Vagina (tissue), 2 donors: Measurements from ENCODE around the gene INTS3. TPM values are rescaled to one million over a fixed set of nuclear protein-coding genes. Genes with fewer than 3 reads are reported as not detected.

Source experiments
- DNase-seq, 2 donors: peaks; one replicate each; pipeline ENCODE4 v3.0.0-alpha.2; 2017; ENCODE audit errors: extremely low spot score in 2 of 2
- H3K27ac ChIP-seq: fragments of 200-600 bp; sonication (generic); one replicate; pipeline ENCODE4 v1.5.1; 2019
- H3K27me3 ChIP-seq: fragments of 200-600 bp; sonication (generic); one replicate; pipeline ENCODE4 v1.5.1; 2019
- H3K36me3 ChIP-seq, 2 donors: fragments of 200-600 bp; sonication (generic); one replicate each; pipeline ENCODE4 v1.5.1; 2017 to 2019
- H3K4me1 ChIP-seq: fragments of 200-600 bp; sonication (generic); one replicate; pipeline ENCODE4 v1.5.1; 2019
- H3K4me3 ChIP-seq, 2 donors: fragments of 200-600 bp; sonication (generic); 1 replicate in 1 of 2; 2 replicates in 1 of 2; pipeline ENCODE4 v1.5.1; 2016 to 2019
- H3K9me3 ChIP-seq: fragments of 200-600 bp; sonication (generic); one replicate; pipeline ENCODE4 v1.5.1; 2019
- CTCF ChIP-seq, 3 experiments: fragments of 450-650 bp in 2 of 3; fragments of 200-600 bp in 1 of 3; sonication (generic) in 1 of 3; IDR thresholded peaks; one replicate each; pipeline ENCODE4 v1.5.1; 2017 to 2019; ENCODE audit warnings: antibody characterized with exemption in 3 of 3, mild to moderate bottlenecking in 2 of 3, moderate library complexity in 2 of 3
- POLR2A ChIP-seq, 2 donors: fragments of 450-650 bp; IDR thresholded peaks; one replicate each; pipeline ENCODE4 v1.6.1; 2017; ENCODE audit warnings: antibody characterized with exemption in 2 of 2, mild to moderate bottlenecking in 2 of 2, moderate library complexity in 2 of 2
- POLR2AphosphoS5 ChIP-seq, 2 donors: sonication (generic); formaldehyde crosslinking; IDR thresholded peaks; one replicate each; pipeline ENCODE4 v1.9.0; 2017; ENCODE audit warnings: antibody characterized with exemption in 2 of 2, mild to moderate bottlenecking in 2 of 2, low read depth in 1 of 2; ENCODE audit not compliant: insufficient read depth in 1 of 2
- intact Hi-C: fragments of 100-400 bp; cut with DNase I; formaldehyde crosslinking; loops from one replicate; pipeline ENCODE4 v1.15.1; 2023
- total RNA-seq: library from RNA; depleted of rRNA; stranded (reverse); fragments of >200 nt; gene quantifications from one replicate; pipeline ENCODE4 v1.2.3, GENCODE V29; 2016

Gene INTS3
- total RNA-seq, 1 donor from 2014 or later: 45.9 TPM

- Histone ChIP-seq H3K4me1 (peaks cover 31% of the 10 kb centered on the region), H3K36me3 (peaks cover 0 to 45% of the 10 kb centered on the region in 2 donors), H3K27me3 (no peaks in the 10 kb centered on the region), H3K4me3 (no peak overlapping the region), H3K27ac (peak overlapping the region; percentile 76), H3K9me3 (no peaks in the 10 kb centered on the region)
- peak in 1 of 2 donors; percentile 94 for DNase-seq
- intact Hi-C loops: loop anchor here (5.0 kb wide), 1 partner anchor 72 kb away; the partner anchor contains the start of gene NPR1
- peak; percentile 78 to 94 (median 79) for TF ChIP-seq CTCF (IDR thresholded peaks at IDR 0.05)
- no peak for TF ChIP-seq POLR2A (IDR thresholded peaks at IDR 0.05)
- TF ChIP-seq POLR2AphosphoS5 (IDR thresholded peaks at IDR 0.05; ENCODE audit: insufficient read depth in 1 of 2, low read depth in 1 of 2): peak; percentile 67 to 73
Measured at GRCh38 chr1:153749408-153750005, 21.7 kb downstream of the INTS3 start.

- H3K4me1 ChIP-seq: peaks cover 31% of the 10 kb centered on the region
- H3K36me3 ChIP-seq: peaks cover 0 to 49% of the 10 kb centered on the region in 2 donors
- DNase-seq: peak in 1 of 2 donors; percentile 94
- no peak overlapping the region for H3K4me3 ChIP-seq
- intact Hi-C loops: loop anchor here (5.0 kb wide), 1 partner anchor 73 kb away; the partner anchor contains the start of gene NPR1
- H3K27ac ChIP-seq: peak overlapping the region; percentile 76
- no peaks in the 10 kb centered on the region for H3K27me3 ChIP-seq
- H3K9me3 ChIP-seq: no peaks in the 10 kb centered on the region
- TF ChIP-seq CTCF (IDR thresholded peaks at IDR 0.05) (no peak), POLR2AphosphoS5 (IDR thresholded peaks at IDR 0.05; ENCODE audit: insufficient read depth in 1 of 2, low read depth in 1 of 2) (peak in 1 of 2 donors; percentile 16)
Measured at GRCh38 chr1:153750026-153750995, 22.5 kb downstream of the INTS3 start.

GRCh38 chr1:153752072-153752471, 24.2 kb downstream of the INTS3 start:
- Histone ChIP-seq H3K36me3 (peaks cover 0 to 48% of the 10 kb centered on the region in 2 donors), H3K4me1 (peaks cover 31% of the 10 kb centered on the region), H3K4me3 (no peak overlapping the region), H3K27me3 (no peaks in the 10 kb centered on the region), H3K27ac (peak overlapping the region; percentile 76), H3K9me3 (no peaks in the 10 kb centered on the region)
- no peak for TF ChIP-seq CTCF (IDR thresholded peaks at IDR 0.05)
- no peak for TF ChIP-seq POLR2A (IDR thresholded peaks at IDR 0.05)
- no peak for TF ChIP-seq POLR2AphosphoS5 (IDR thresholded peaks at IDR 0.05; ENCODE audit: insufficient read depth in 1 of 2, low read depth in 1 of 2)
- intact Hi-C loops: loop anchor here (5.0 kb wide), 1 partner anchor 75 kb away; the partner anchor contains the start of gene NPR1
- no peak for DNase-seq

- H3K9me3 ChIP-seq: no peaks in the 10 kb centered on the region
- TF ChIP-seq POLR2A (IDR thresholded peaks at IDR 0.05): no peak
- peak; percentile 13 to 49 for TF ChIP-seq POLR2AphosphoS5 (IDR thresholded peaks at IDR 0.05; ENCODE audit: insufficient read depth in 1 of 2, low read depth in 1 of 2)
- no peak for TF ChIP-seq CTCF (IDR thresholded peaks at IDR 0.05)
- peaks cover 31% of the 10 kb centered on the region for H3K4me1 ChIP-seq
- intact Hi-C loops: loop anchor here (5.0 kb wide), 1 partner anchor 75 kb away; the partner anchor contains the start of gene NPR1
- H3K27me3 ChIP-seq: no peaks in the 10 kb centered on the region
- peak in 1 of 2 donors; percentile 96 for DNase-seq
- no peak overlapping the region for H3K4me3 ChIP-seq
- H3K36me3 ChIP-seq: peaks cover 0 to 48% of the 10 kb centered on the region in 2 donors
- H3K27ac ChIP-seq: peak overlapping the region; percentile 76
Measured at GRCh38 chr1:153752571-153753195, 24.8 kb downstream of the INTS3 start.
